ENCODE results near the gene MED6. TPM values are rescaled to one million over a fixed set of nuclear protein-coding genes. Genes with fewer than 3 reads are reported as not detected.

MED6 gene
- total RNA-seq, 1 experiment from 2014 or later: 58.0 TPM

DNA sequence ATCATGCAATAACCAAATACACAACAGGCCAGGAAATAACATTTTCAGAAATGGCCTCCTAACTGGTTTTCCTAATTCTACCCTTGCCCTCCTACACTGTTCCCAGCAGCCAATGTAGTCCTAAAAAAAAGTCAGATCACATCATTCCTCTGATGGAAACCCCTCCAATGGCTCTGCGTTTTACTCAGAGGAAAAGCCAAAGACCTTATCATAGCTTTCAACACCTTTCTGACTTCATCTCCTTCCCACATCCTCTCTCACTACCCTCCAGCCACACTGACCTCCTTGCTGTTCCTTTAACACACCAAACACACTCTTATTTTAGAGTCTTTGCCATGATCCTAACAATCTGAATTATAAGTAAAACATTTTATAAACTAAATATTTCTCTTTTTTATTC lies 1.1 kb downstream of the MED6 start:
- no peak for DNase-seq (ENCODE audit: low read depth)

- no peak for DNase-seq (ENCODE audit: low read depth)
These were observed 2.7 kb downstream of the MED6 start for GRCh38 chr14:70597731-70598130.

DNA sequence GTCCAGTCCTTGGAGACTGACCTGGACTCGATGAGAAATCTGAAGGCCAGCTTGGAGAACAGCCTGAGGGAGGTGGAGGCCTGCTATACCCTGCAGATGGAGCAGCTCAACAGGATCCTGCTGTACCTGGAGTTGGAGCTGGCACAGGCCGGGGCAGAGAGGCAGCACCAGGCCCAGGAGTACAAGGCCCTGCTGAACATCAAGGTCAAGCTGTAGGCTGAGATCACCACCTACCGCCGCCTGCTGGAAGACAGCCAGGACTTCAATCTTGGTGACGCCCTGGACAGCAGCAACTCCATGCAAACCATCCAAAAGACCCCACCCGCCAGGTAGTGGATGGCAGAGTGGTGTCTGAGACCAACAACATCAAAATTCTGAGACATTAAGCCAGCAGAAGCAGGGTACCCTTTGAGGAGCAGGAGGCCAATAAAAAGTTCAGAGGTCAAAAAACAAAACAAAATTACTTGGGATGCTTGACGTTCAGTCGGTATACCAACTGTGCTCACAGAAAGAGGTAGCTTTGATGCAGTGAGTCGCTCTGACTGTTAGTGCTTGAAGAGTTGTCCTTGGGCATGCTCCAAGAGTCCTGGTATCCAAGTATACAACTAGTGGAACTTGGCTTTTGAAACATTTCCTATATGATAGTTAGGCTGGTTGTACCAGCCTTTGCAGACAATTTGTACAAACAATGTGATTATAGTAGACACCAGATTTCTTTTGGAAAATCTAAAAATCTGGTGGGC lies 4.8 kb downstream of the MED6 start:
- DNase-seq (ENCODE audit: low read depth): peak; percentile 5

DNA sequence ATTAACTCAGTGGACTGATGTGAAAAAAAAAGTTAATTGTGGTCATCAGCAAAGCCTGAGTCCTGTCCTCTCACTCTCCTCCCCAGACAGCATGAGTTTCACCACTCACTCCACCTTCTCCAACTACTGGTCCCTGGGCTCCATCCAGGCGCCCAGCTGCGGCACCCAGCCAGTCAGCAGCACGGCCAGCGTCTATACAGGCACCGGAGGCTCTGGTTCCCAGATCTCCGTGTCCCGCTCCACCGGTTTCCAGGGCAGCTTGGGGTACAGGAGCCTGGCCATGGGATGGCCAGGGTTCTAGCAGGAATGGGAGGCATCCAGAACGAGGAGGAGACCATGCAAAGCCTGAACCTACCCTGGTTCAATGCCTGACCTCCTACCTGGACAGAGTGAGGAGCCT lies 6.0 kb downstream of the MED6 start:
- no peak for DNase-seq (ENCODE audit: low read depth)

- no peak for DNase-seq (ENCODE audit: low read depth)
These were observed 15.2 kb downstream of the MED6 start for GRCh38 chr14:70585231-70585630.

DNA sequence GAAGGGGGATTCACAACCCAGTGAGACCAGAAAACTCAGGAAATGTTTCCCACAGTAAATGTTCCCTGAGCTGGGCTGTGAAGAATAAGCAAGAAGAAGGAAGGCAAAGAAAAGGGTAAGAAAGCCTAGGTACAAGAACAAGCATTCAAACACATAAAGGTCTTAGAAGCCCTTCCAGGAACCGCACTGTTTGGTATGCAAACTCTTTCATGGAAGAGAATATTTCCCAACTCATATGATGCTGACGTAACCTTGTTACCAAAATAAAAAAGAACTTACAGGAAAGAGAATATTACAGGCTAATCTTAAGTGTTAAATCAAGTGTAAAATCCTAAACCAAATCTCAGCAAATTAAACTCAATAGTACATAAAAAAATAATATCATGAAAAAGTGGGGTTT lies 23.6 kb downstream of the MED6 start:
- no peak for DNase-seq (ENCODE audit: low read depth)

DNA sequence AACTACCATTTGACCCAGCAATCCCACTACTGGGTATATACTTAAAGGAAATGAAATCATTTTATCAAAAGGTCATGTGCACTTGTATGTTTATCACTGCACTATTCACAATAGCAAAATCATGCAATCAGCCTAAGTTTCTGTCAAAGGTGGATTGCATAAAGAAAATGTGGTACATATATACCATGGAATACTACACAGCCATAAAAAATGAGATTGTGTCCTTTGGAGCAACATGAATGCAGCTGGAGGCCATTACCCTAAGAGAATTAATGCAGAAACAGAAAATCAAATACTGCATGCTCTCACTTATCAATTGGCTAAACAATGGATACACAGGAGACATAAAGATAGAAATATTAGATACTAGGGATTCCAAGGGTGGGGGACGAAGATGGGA lies 27.4 kb downstream of the MED6 start:
- no peak for DNase-seq (ENCODE audit: low read depth)

DNA sequence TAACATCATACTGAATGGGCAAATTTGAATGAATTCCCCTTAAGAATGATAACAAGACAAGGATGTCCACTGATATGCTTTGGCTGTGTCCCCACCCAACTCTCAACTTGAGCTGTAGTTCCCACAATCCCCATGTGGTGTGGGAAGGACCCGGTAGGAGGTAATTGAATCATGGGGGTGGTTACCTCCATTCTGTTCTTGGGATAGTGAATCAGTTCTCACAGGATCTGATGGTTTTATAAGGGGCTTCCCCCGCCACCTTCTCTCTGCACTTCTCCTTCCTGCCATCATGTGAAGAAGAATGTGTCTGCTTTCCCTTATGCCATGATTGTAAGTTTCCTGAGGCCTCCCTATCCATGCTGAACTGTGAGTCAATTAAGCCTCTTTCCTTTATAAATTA lies 29.3 kb downstream of the MED6 start:
- DNase-seq (ENCODE audit: low read depth): peak; percentile 2

DNA sequence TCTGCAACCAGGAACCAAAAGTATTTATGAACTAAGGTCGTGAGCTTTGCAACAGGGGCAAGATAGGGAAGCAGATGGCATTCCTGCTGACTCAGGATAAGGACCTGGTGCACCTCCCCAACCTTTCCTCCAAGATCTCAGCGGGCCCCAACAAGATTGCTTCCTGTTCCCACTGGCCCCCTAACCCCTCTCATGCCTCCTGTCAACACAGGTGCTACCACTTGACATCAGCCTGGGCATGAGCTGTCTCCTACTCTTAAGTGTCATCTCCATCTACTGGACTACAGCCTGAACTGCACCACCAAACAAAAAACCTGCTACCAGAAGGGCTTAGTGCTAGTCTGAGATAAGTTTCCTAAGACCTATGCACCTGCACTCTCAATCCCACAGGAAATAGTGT lies 32.7 kb downstream of the MED6 start:
- peak; percentile 32 for DNase-seq (ENCODE audit: low read depth)

DNA sequence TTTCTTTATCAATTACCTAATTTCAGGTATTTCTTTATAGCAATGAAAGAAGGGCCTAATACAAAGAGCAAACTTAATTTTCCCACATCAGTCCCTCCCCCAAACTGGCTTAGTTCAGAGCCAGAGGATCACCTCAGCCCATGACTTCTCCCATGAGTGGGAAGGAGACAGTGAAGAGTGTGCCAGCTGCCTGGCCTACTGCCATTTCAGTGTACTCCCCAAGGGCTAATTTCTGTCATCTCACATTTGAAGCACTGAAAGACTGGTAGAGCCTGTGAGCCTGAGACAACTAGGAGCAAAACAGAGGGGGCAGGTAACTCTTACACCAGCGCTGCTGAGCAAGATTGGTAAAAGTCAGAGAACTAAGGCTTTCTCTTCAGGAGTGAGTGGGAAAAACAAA lies 36.6 kb downstream of the MED6 start:
- no peak for DNase-seq (ENCODE audit: low read depth)

DNA sequence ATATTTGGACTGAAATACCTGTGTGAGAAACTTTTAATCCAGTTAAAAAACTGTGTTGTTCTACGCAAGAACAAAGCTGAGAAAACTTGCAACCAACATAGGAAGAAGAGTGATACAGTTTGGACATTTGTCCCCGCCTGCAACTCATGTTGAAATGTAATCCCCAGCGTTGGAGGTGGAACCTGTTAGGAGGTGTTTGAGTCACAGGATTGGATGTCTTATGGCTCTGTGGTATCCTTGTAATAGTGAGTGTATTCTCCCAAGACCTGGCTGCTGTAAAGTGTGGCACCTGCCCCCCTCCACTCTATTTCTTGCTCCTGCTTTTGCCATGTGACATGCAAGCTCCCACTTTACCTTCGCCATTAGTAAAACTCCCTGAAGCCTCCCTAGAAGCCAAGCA lies 37.0 kb downstream of the MED6 start:
- DNase-seq (ENCODE audit: low read depth): no peak

- DNase-seq (ENCODE audit: low read depth): no peak
These were observed 42.1 kb downstream of the MED6 start for GRCh38 chr14:70558356-70558755.

GRCh38 chr14:70555890-70556289 lies 44.6 kb downstream of the MED6 start:
- DNase-seq (ENCODE audit: low read depth): no peak

- DNase-seq (ENCODE audit: low read depth): no peak
These were observed 62.4 kb downstream of the MED6 start for GRCh38 chr14:70538087-70538486.

DNA sequence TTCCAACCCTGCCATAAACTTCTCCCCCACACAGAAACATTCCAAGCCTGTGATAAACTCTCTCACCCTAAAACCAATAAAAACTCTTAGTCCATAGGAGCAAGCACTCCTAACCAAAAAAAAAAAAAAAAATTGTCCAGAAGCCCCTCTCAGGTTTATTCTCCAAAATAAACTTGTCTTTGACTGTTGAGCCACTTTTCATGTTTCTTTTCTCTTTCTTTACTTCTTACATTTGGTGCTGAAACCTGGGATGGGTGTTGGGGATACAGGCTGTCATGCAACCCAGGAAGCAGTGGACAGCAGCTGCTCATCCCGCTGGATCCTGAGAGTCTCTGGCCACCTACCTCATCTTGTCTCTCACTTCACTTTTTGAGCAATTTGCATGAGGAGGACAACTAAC lies 63.6 kb downstream of the MED6 start:
- DNase-seq (ENCODE audit: low read depth): no peak

DNA sequence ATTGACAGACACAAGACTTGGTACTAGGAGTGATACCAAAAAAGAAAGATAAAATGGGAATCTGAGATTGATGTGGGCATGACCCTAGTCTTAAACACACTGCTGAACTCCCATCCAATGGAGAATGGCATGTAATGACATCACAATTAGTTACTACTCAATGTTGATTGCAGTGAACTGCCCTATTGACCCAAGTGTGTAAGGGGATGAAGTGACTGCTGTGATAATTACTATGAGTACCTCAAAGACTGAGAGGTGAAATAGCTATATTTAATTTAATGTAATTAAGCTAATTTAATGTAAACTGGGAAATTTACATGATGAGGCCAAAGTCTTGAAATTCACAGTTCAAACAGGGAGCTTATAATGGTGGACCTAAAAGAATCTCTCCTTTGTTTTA lies 65.6 kb downstream of the MED6 start, which contains the start of gene ADAM20:
TSS of gene ADAM20 (minus strand) at position 101 of the 400 bp plus-strand sequence. CDS start 10,247 bp downstream, outside the sequence.
- DNase-seq (ENCODE audit: low read depth): no peak

Small RNA genes within 50 kb of the gene (small RNA-seq; reads per million reads assigned to genes)
- gene RN7SL77P: not detected

Other genes starting within 250 kb of the MED6 start
- gene COX16, start 241.0 kb downstream of the MED6 start, total RNA-seq (2014; rRNA removed; shearing (Covaris generic)): 59.2 and 59.3 TPM in 2 replicates
- gene SYNJ2BP, start 183.6 kb downstream of the MED6 start, total RNA-seq (2014; rRNA removed; shearing (Covaris generic)): 28.4 and 33.3 TPM in 2 replicates
- 0.87 and 1.3 TPM in 2 replicates for gene ADAM21, start 148.5 kb downstream of the MED6 start, total RNA-seq (2014; rRNA removed; shearing (Covaris generic))
- gene ADAM20, start 65.7 kb downstream of the MED6 start, total RNA-seq (2014; rRNA removed; shearing (Covaris generic)): 0.03 and 0.13 TPM in 2 replicates
- 0.80 and 0.87 TPM in 2 replicates for gene TTC9, start 41.3 kb upstream of the MED6 start, total RNA-seq (2014; rRNA removed; shearing (Covaris generic))
- gene MAP3K9, start 208.9 kb upstream of the MED6 start, total RNA-seq (2014; rRNA removed; shearing (Covaris generic)): 3.6 and 4.5 TPM in 2 replicates